Activated T-cell treated with anti-CD3 and anti-CD28 coated beads, Interleukin-2, amount 50 U/mL, for 4 hours (primary cell): ENCODE measurements around the gene ZNF606. TPM values are rescaled to one million over a fixed set of nuclear protein-coding genes. Genes with fewer than 3 reads are reported as not detected.

ENCODE experiments used
- ATAC-seq, 2 donors: fragments of 200-7000 bp; cut with Tn5 transposase; one replicate each; pipeline ENCODE4 v1.10.0; 2021
- DNase-seq: peaks from one replicate; pipeline ENCODE4 v3.0.0-alpha.2; 2020
- H3K27me3 Mint-ChIP-seq: one replicate; pipeline ENCODE4 v1.8.0; 2021; ENCODE audit warnings: low read depth, mixed read lengths
- H3K36me3 Mint-ChIP-seq: one replicate; pipeline ENCODE4 v1.8.0; 2022; ENCODE audit warnings: mixed read lengths; ENCODE audit not compliant: insufficient read depth
- H3K4me1 Mint-ChIP-seq: one replicate; pipeline ENCODE4 v1.8.0; 2021; ENCODE audit warnings: low read depth, mixed read lengths
- H3K4me3 Mint-ChIP-seq: one replicate; pipeline ENCODE4 v1.8.0; 2021; ENCODE audit warnings: mild to moderate bottlenecking, moderate library complexity, mixed read lengths
- H3K9me3 Mint-ChIP-seq: one replicate; pipeline ENCODE4 v1.8.0; 2021; ENCODE audit warnings: mixed read lengths
- total RNA-seq, 3 donors: library from RNA; stranded (reverse); gene quantifications; one replicate each; pipeline ENCODE4 v1.2.1, GENCODE V29; 2021

The ZNF606 gene
- total RNA-seq, 3 donors from 2014 or later, result 3.1 to 4.2 (median 4.0) TPM

GRCh38 chr19:57992841-57993240 lies 9.8 kb downstream of the ZNF606 start:
- Mint-ChIP-seq H3K4me3 (no peak overlapping the region), H3K36me3 (peaks cover 76% of the 10 kb centered on the region), H3K9me3 (peaks cover 56% of the 10 kb centered on the region), H3K27me3 (no peaks in the 10 kb centered on the region), H3K4me1 (no peaks in the 10 kb centered on the region)
- DNase-seq (no peak), ATAC-seq (no peak)

GRCh38 chr19:57978586-57979289 lies 23.9 kb downstream of the ZNF606 start:
- no peak for ATAC-seq
- Mint-ChIP-seq H3K4me3 (no peak overlapping the region), H3K36me3 (peaks cover 68% of the 10 kb centered on the region), H3K9me3 (peaks cover 82% of the 10 kb centered on the region), H3K4me1 (no peaks in the 10 kb centered on the region), H3K27me3 (no peaks in the 10 kb centered on the region)
- no peak for DNase-seq

GRCh38 chr19:57974434-57974833 lies 28.2 kb downstream of the ZNF606 start, which contains the start of gene C19orf18:
C19orf18 (minus strand) TSS chr19:57974534; CDS start chr19:57974432, 102 bp downstream.
- Mint-ChIP-seq H3K4me3 (no peak within 1 kb of the TSS), H3K27me3 (no peaks in the 10 kb centered on the region), H3K36me3 (peaks cover 37% of the 10 kb centered on the region), H3K9me3 (peaks cover 57% of the 10 kb centered on the region), H3K4me1 (no peaks in the 10 kb centered on the region)
- no peak for DNase-seq
- no peak for ATAC-seq

- Mint-ChIP-seq H3K9me3 (peaks cover 36% of the 10 kb centered on the region), H3K4me3 (no peak overlapping the region), H3K27me3 (no peaks in the 10 kb centered on the region), H3K4me1 (no peaks in the 10 kb centered on the region), H3K36me3 (peaks cover 13% of the 10 kb centered on the region)
- ATAC-seq (no peak), DNase-seq (no peak)
These were observed 37.9 kb downstream of the ZNF606 start for GRCh38 chr19:57964761-57965160.

GRCh38 chr19:57961785-57962184 lies 40.8 kb downstream of the ZNF606 start:
- Mint-ChIP-seq H3K4me1 (no peaks in the 10 kb centered on the region), H3K9me3 (peaks cover 37% of the 10 kb centered on the region), H3K36me3 (peaks cover 6% of the 10 kb centered on the region)

GRCh38 chr19:57954996-57955395 lies 47.6 kb downstream of the ZNF606 start:
- DNase-seq (no peak), ATAC-seq (no peak)
- H3K4me1 Mint-ChIP-seq, result no peaks in the 10 kb centered on the region
- H3K4me3 Mint-ChIP-seq, result no peak overlapping the region
- H3K9me3 Mint-ChIP-seq, result peaks cover 28% of the 10 kb centered on the region
- H3K27me3 Mint-ChIP-seq, result peaks cover 4% of the 10 kb centered on the region
- peaks cover 2% of the 10 kb centered on the region for H3K36me3 Mint-ChIP-seq

More at GRCh38 chr19:57961785-57962184, 40.8 kb downstream of the ZNF606 start:
- Mint-ChIP-seq H3K27me3 (peaks cover under 1% of the 10 kb centered on the region), H3K4me3 (no peak overlapping the region)
- DNase-seq (no peak), ATAC-seq (no peak)

- Mint-ChIP-seq H3K9me3 (peaks cover 21% of the 10 kb centered on the region), H3K4me3 (no peak overlapping the region), H3K27me3 (peaks cover 3% of the 10 kb centered on the region), H3K36me3 (peaks cover 18% of the 10 kb centered on the region), H3K4me1 (peaks cover 14% of the 10 kb centered on the region)
- DNase-seq (no peak), ATAC-seq (no peak)
These were observed 52.9 kb downstream of the ZNF606 start for GRCh38 chr19:57949702-57950101.

GRCh38 chr19:57949296-57949695 lies 53.3 kb downstream of the ZNF606 start:
- ATAC-seq (no peak), DNase-seq (no peak)
- Mint-ChIP-seq H3K9me3 (peaks cover 23% of the 10 kb centered on the region), H3K27me3 (peaks cover 3% of the 10 kb centered on the region), H3K4me1 (peaks cover 14% of the 10 kb centered on the region), H3K4me3 (no peak overlapping the region), H3K36me3 (peaks cover 22% of the 10 kb centered on the region)

GRCh38 chr19:57947419-57948134 lies 55.0 kb downstream of the ZNF606 start, which contains the start of gene ZNF256:
ZNF256 (minus strand) TSS chr19:57947706; CDS start chr19:57947474, 232 bp downstream.
- Mint-ChIP-seq H3K4me3 (peak within 1 kb of the TSS; percentile 92), H3K9me3 (peaks cover 40% of the 10 kb centered on the region), H3K4me1 (peaks cover 16% of the 10 kb centered on the region), H3K27me3 (no peaks in the 10 kb centered on the region), H3K36me3 (peaks cover 40% of the 10 kb centered on the region)
- peak; percentile 82 for DNase-seq
- peak; percentile 99 for ATAC-seq

GRCh38 chr19:57947088-57947418 lies 55.6 kb downstream of the ZNF606 start:
- H3K36me3 Mint-ChIP-seq, result peaks cover 45% of the 10 kb centered on the region
- H3K4me1 Mint-ChIP-seq, result peaks cover 16% of the 10 kb centered on the region
- DNase-seq (no peak), ATAC-seq (peak; percentile 1 to 7)
- peaks cover 45% of the 10 kb centered on the region for H3K9me3 Mint-ChIP-seq
- no peaks in the 10 kb centered on the region for H3K27me3 Mint-ChIP-seq
- peak overlapping the region; percentile 92 for H3K4me3 Mint-ChIP-seq

GRCh38 chr19:57946316-57946715 lies 56.3 kb downstream of the ZNF606 start:
- H3K9me3 Mint-ChIP-seq, result peaks cover 50% of the 10 kb centered on the region
- H3K27me3 Mint-ChIP-seq, result no peaks in the 10 kb centered on the region
- peak overlapping the region; percentile 92 for H3K4me3 Mint-ChIP-seq
- peaks cover 16% of the 10 kb centered on the region for H3K4me1 Mint-ChIP-seq
- peaks cover 52% of the 10 kb centered on the region for H3K36me3 Mint-ChIP-seq
- DNase-seq (no peak), ATAC-seq (no peak)

- peaks cover 74% of the 10 kb centered on the region for H3K36me3 Mint-ChIP-seq
- DNase-seq (no peak), ATAC-seq (no peak)
- no peak overlapping the region for H3K4me3 Mint-ChIP-seq
- H3K4me1 Mint-ChIP-seq, result peaks cover 12% of the 10 kb centered on the region
- H3K9me3 Mint-ChIP-seq, result peaks cover 52% of the 10 kb centered on the region
- no peaks in the 10 kb centered on the region for H3K27me3 Mint-ChIP-seq
These were observed 61.0 kb downstream of the ZNF606 start for GRCh38 chr19:57941593-57941992.

- Mint-ChIP-seq H3K4me3 (no peak overlapping the region), H3K27me3 (no peaks in the 10 kb centered on the region), H3K9me3 (peaks cover 30% of the 10 kb centered on the region), H3K36me3 (peaks cover 39% of the 10 kb centered on the region), H3K4me1 (peaks cover 9% of the 10 kb centered on the region)
- ATAC-seq (no peak), DNase-seq (no peak)
These were observed 66.9 kb downstream of the ZNF606 start for GRCh38 chr19:57935731-57936130.

- ATAC-seq (peak; percentile 87 to 98), DNase-seq (peak; percentile 9)
- Mint-ChIP-seq H3K4me1 (peaks cover 9% of the 10 kb centered on the region), H3K4me3 (peak within 1 kb of the TSS; percentile 88), H3K27me3 (no peaks in the 10 kb centered on the region), H3K36me3 (peaks cover 38% of the 10 kb centered on the region), H3K9me3 (peaks cover 34% of the 10 kb centered on the region)
These were observed 67.6 kb downstream of the ZNF606 start, which contains the start of gene ZNF418 for GRCh38 chr19:57934820-57935665. ZNF418 (minus strand) TSS chr19:57935402; CDS start chr19:57933822, 1,580 bp downstream.
